SK-N-SH treated with all-trans-retinoic acid at 6 μM for 48 hours (cell line): ENCODE data around the gene MPDU1.

Experiments
- ATAC-seq: fragments of 200-7000 bp; cut with Tn5 transposase; 3 replicates; pipeline ENCODE4 v1.9.1; 2020; ENCODE audit warnings: mild to moderate bottlenecking, moderate library complexity
- ARNTL ChIP-seq: fragments of 450-650 bp; formaldehyde crosslinking; IDR thresholded peaks from 2 replicates; pipeline ENCODE4 v1.5.0; 2020; ENCODE audit warnings: low read depth, mild to moderate bottlenecking, moderate library complexity, borderline replicate concordance
- BACH2 ChIP-seq: fragments of 250-450 bp; sonication (Bioruptor Pico); IDR thresholded peaks from 2 replicates; pipeline ENCODE4 v1.9.0; 2021; ENCODE audit warnings: mild to moderate bottlenecking, borderline replicate concordance
- CSDC2 ChIP-seq: fragments of 250-450 bp; sonication (Bioruptor Pico); IDR thresholded peaks from 2 replicates; pipeline ENCODE4 v1.5.0; 2020; ENCODE audit warnings: mild to moderate bottlenecking, moderate library complexity
- CSRNP3 ChIP-seq: fragments of 250-450 bp; sonication (Bioruptor Pico); IDR thresholded peaks from 2 replicates; pipeline ENCODE4 v1.5.1; 2021; ENCODE audit warnings: mild to moderate bottlenecking, moderate library complexity
- GLIS3 ChIP-seq: fragments of 250-450 bp; sonication (Bioruptor Pico); IDR thresholded peaks from 2 replicates; pipeline ENCODE4 v1.5.0; 2020; ENCODE audit warnings: mild to moderate bottlenecking, moderate library complexity
- OSR1 ChIP-seq: fragments of 250-450 bp; sonication (Bioruptor Pico); IDR thresholded peaks from 2 replicates; pipeline ENCODE4 v1.8.0; 2022; ENCODE audit warnings: moderate library complexity, mild to moderate bottlenecking, inconsistent platforms
- PATZ1 ChIP-seq: fragments of 250-450 bp; sonication (Bioruptor Pico); IDR thresholded peaks from 2 replicates; pipeline ENCODE4 v1.8.0; 2020; ENCODE audit warnings: mild to moderate bottlenecking, moderate library complexity, borderline replicate concordance
- POU6F1 ChIP-seq: fragments of 250-450 bp; sonication (Bioruptor Pico); IDR thresholded peaks from 2 replicates; pipeline ENCODE4 v1.8.0; 2021; ENCODE audit warnings: low read depth, mild to moderate bottlenecking, moderate library complexity, borderline replicate concordance
- PPARA ChIP-seq: fragments of 250-450 bp; sonication (Bioruptor Pico); IDR thresholded peaks from 2 replicates; pipeline ENCODE4 v1.5.0; 2020; ENCODE audit warnings: mild to moderate bottlenecking, borderline replicate concordance
- RARB ChIP-seq: fragments of 250-450 bp; sonication (Bioruptor Pico); IDR thresholded peaks from 2 replicates; pipeline ENCODE4 v1.8.0; 2021; ENCODE audit warnings: mild to moderate bottlenecking, moderate library complexity
- SNAI2 ChIP-seq: fragments of 250-450 bp; sonication (Bioruptor Pico); IDR thresholded peaks from 2 replicates; pipeline ENCODE4 v1.5.0; 2020; ENCODE audit warnings: mild to moderate bottlenecking, moderate library complexity
- TOX ChIP-seq: fragments of 250-450 bp; sonication (Bioruptor Pico); IDR thresholded peaks from 2 replicates; pipeline ENCODE4 v1.8.0; 2021; ENCODE audit warnings: mild to moderate bottlenecking, moderate library complexity, borderline replicate concordance
- ZC3H10 ChIP-seq: fragments of 250-450 bp; sonication (Bioruptor Pico); IDR thresholded peaks from 2 replicates; pipeline ENCODE4 v1.5.1; 2021; ENCODE audit warnings: mild to moderate bottlenecking, moderate library complexity
- ZFP3 ChIP-seq: fragments of 250-450 bp; sonication (Bioruptor Pico); IDR thresholded peaks from 2 replicates; pipeline ENCODE4 v1.5.0; 2020; ENCODE audit warnings: mild to moderate bottlenecking, moderate library complexity
- ZFP30 ChIP-seq: fragments of 450-650 bp; formaldehyde crosslinking; IDR thresholded peaks from 2 replicates; pipeline ENCODE4 v1.5.0; 2022; ENCODE audit warnings: mild to moderate bottlenecking, moderate library complexity
- ZNF565 ChIP-seq: fragments of 450-650 bp; formaldehyde crosslinking; conservative IDR thresholded peaks from 2 replicates; pipeline ENCODE4 v1.5.0; 2020; ENCODE audit warnings: low read depth, mild to moderate bottlenecking, moderate library complexity
- ZNF70 ChIP-seq: fragments of 450-650 bp; formaldehyde crosslinking; IDR thresholded peaks from 2 replicates; pipeline ENCODE4 v1.5.0; 2020; ENCODE audit warnings: mild to moderate bottlenecking, moderate library complexity
- ZNF8 ChIP-seq: fragments of 450-650 bp; formaldehyde crosslinking; IDR thresholded peaks from 2 replicates; pipeline ENCODE4 v1.5.0; 2020; ENCODE audit warnings: mild to moderate bottlenecking, moderate library complexity
- TF ChIP-seq, protein P1 (sequence below): fragments of 250-450 bp; sonication (Bioruptor Pico); IDR thresholded peaks from 2 replicates; pipeline ENCODE4 v1.5.1; 2020; ENCODE audit warnings: low read depth, mild to moderate bottlenecking, moderate library complexity

MPDU1 gene

DNA sequence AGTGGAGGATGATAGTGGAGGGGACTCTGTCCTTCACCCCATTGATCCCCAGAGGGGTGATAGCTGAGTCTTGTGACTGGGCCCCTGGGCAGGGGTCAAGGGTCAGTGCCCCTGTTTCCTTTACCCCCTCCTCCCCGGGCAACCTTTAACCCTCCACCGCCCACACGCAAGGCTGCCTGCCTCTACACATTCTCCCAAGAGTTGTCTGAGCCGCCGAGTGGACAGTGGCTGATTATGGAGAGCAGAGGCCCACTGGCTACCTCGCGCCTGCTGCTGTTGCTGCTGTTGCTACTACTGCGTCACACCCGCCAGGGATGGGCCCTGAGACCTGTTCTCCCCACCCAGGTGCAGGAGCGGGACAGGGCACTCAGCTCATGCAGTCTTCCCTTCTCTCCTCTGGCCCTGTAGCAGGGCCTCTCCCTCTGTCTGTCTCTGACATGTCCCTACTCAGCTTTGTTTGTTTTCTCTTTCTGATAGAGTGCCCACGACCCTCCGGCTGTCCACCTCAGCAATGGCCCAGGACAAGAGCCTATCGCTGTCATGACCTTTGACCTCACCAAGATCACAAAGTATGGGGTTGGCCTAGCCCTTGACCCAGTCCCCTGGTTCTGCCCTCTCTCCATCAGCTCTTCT is 46.4 kb downstream of the MPDU1 start, which contains the start of gene SHBG (continued):
- TF ChIP-seq ZFP30 (no peak), ZFP3 (CRISPR knock-in tag) (no peak), ARNTL (CRISPR knock-in tag) (no peak), ZNF8 (CRISPR knock-in tag) (no peak)
- TF ChIP-seq, protein P1, sequence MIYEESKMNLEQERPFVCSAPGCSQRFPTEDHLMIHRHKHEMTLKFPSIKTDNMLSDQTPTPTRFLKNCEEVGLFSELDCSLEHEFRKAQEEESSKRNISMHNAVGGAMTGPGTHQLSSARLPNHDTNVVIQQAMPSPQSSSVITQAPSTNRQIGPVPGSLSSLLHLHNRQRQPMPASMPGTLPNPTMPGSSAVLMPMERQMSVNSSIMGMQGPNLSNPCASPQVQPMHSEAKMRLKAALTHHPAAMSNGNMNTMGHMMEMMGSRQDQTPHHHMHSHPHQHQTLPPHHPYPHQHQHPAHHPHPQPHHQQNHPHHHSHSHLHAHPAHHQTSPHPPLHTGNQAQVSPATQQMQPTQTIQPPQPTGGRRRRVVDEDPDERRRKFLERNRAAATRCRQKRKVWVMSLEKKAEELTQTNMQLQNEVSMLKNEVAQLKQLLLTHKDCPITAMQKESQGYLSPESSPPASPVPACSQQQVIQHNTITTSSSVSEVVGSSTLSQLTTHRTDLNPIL (CRISPR knock-in tag), result no peak

DNA sequence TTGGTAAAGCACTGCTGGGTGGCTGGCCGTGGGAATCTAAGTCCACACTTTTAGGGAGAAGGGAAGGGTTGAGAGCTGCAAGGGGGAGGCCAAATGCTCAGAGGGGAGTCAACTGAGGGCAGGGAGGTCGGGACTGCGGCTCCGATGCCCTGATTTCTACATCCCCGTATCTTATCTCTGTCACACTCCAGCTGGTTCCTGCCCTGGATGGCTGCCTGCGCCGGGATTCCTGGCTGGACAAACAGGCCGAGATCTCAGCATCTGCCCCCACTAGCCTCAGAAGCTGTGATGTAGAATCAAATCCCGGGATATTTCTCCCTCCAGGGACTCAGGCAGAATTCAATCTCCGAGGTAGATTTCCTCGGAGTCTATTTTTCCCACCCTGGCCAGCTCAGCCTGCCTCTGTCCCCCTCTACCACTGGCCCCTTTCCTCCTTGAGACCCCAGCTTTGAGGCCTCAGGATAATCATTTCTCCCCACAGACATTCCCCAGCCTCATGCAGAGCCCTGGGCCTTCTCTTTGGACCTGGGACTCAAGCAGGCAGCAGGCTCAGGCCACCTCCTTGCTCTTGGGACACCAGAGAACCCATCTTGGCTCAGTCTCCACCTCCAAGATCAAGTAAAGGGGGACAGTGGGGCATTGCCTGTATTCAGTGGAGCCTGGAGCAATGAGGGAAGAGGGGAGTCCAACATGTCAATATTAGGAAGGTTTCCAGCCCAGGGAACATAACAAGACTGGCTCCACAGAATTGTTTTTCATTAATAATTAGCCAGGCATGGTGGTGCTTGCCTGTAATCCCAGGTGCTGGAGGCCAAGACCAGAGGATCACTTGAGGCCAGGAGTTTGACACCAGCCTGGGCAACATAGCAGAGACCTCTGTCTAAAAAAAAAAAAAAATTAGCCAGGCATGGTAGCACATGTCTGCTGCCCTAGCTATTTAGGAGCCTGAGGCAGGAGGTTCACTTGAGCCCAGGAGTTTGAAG is 48.0 kb downstream of the MPDU1 start:
- no peak for ATAC-seq
- TF ChIP-seq ZNF8 (CRISPR knock-in tag), result no peak
- TF ChIP-seq ZNF70 (CRISPR knock-in tag), result no peak
- no peak for TF ChIP-seq ZNF565
- no peak for TF ChIP-seq GLIS3
- TF ChIP-seq ARNTL (CRISPR knock-in tag), result no peak
- TF ChIP-seq TOX (CRISPR knock-in tag), result no peak
- TF ChIP-seq ZFP30, result no peak
- no peak for TF ChIP-seq CSRNP3 (CRISPR knock-in tag)
- TF ChIP-seq OSR1, result no peak
- TF ChIP-seq BACH2 (CRISPR knock-in tag), result no peak
- TF ChIP-seq PATZ1 (CRISPR knock-in tag), result no peak
- TF ChIP-seq RARB (CRISPR knock-in tag), result no peak
- TF ChIP-seq PPARA (CRISPR knock-in tag), result no peak
- TF ChIP-seq, all 23 proteins: peak for 0

DNA sequence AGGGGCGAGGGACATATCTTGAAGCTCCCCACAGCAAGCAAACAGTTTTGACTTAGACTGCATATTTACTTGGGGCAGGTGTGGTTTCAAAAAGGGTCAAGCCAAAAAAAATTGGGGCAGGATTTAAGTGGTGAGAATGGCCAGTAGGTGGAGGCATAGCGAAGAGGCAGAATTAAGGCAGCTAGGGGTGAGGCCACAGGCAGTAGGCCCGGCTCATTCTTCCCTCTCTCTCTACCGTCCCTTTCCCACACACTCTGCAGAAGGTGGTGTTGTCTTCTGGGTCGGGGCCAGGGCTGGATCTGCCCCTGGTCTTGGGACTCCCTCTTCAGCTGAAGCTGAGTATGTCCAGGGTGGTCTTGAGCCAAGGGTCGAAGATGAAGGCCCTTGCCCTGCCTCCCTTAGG is 48.8 kb downstream of the MPDU1 start:
- TF ChIP-seq ARNTL (CRISPR knock-in tag) (no peak), SNAI2 (CRISPR knock-in tag) (no peak), ZNF8 (CRISPR knock-in tag) (no peak), ZFP3 (CRISPR knock-in tag) (no peak), ZNF70 (CRISPR knock-in tag) (no peak), TOX (CRISPR knock-in tag) (no peak), CSDC2 (CRISPR knock-in tag) (no peak), ZC3H10 (CRISPR knock-in tag) (no peak), CSRNP3 (CRISPR knock-in tag) (no peak), PPARA (CRISPR knock-in tag) (no peak), POU6F1 (CRISPR knock-in tag) (no peak), BACH2 (CRISPR knock-in tag) (no peak)
- TF ChIP-seq, protein P1 (CRISPR knock-in tag), result no peak
- ATAC-seq, result peak; percentile 43
